Measurements from ENCODE around the gene HDAC8. TPM values are rescaled to one million over a fixed set of nuclear protein-coding genes. Genes with fewer than 3 reads are reported as not detected.

Gene HDAC8
- total and polyA plus RNA-seq, 2 donors (not counting 1 experiment from before 2014, with no cell fraction given), result 13.3 to 41.9 TPM

DNA sequence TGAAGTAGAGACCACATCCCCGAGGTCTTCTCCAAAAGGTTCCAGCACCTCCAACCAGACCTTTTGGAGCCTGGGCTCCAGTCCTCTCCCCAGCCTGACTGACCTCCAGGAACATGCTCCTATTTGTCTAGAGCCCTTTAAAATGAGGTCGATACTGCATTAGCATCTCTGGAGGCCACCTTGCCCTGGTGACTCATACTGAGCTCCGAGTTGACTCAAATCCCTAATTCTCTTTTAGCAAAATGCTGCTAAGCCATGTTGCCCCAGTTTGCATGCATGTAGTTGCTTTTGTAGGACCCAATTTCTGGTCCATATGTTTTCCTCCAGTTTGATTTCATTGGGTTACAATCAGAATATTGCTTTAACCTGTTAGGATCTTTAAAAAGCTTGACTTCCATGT is 223.5 kb downstream of the HDAC8 start:
- no peak for DNase-seq
- no peak overlapping the region for H3K27ac ChIP-seq (ENCODE audit: low read length in 2 of 2)
- H3K9ac ChIP-seq (ENCODE audit: low read length), result no peak overlapping the region
- no peaks in the 10 kb centered on the region for H4K20me1 ChIP-seq (ENCODE audit: control insufficient read depth, insufficient read depth, low read length, poor library complexity, severe bottlenecking)
- ChIA-PET POLR2A (no interaction called here), CTCF (no interaction called here)
- ATAC-seq (ENCODE audit: low read depth), result no peak
- no peak overlapping the region for H3K4me2 ChIP-seq (replicated peaks; ENCODE audit: low read depth, low read length, poor library complexity, severe bottlenecking)
- Mint-ChIP-seq H3K9me3 (ENCODE audit: insufficient read depth) (no peaks in the 10 kb centered on the region), H3K27me3 (no peaks in the 10 kb centered on the region), H3K4me3 (no peak overlapping the region), H3K27ac (no peak overlapping the region), H3K4me1 (no peaks in the 10 kb centered on the region)
- TF ChIP-seq EZH2 (IDR thresholded peaks at IDR 0.05; ENCODE audit: borderline replicate concordance, insufficient read depth, low read depth, low read length, poor library complexity, severe bottlenecking), result no peak
- TF ChIP-seq, protein P1, sequence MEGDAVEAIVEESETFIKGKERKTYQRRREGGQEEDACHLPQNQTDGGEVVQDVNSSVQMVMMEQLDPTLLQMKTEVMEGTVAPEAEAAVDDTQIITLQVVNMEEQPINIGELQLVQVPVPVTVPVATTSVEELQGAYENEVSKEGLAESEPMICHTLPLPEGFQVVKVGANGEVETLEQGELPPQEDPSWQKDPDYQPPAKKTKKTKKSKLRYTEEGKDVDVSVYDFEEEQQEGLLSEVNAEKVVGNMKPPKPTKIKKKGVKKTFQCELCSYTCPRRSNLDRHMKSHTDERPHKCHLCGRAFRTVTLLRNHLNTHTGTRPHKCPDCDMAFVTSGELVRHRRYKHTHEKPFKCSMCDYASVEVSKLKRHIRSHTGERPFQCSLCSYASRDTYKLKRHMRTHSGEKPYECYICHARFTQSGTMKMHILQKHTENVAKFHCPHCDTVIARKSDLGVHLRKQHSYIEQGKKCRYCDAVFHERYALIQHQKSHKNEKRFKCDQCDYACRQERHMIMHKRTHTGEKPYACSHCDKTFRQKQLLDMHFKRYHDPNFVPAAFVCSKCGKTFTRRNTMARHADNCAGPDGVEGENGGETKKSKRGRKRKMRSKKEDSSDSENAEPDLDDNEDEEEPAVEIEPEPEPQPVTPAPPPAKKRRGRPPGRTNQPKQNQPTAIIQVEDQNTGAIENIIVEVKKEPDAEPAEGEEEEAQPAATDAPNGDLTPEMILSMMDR (IDR thresholded peaks at IDR 0.05), result no peak
- intact Hi-C loops (cut with micrococcal nuclease), result no loop called here
- H3K79me2 ChIP-seq (ENCODE audit: control insufficient read depth, insufficient read depth, low read length), result no peaks in the 10 kb centered on the region
- H2AFZ ChIP-seq (ENCODE audit: insufficient read depth, low read depth, low read length, poor library complexity, severe bottlenecking), result no peak overlapping the region
- H3K9me3 ChIP-seq (ENCODE audit: control extremely low read depth in 1 of 3, control insufficient read depth in 2 of 3, insufficient read depth in 1 of 3, low read length in 2 of 3), result no peaks in the 10 kb centered on the region
- no peak overlapping the region for H3K4me3 ChIP-seq (ENCODE audit: control extremely low read depth in 1 of 5, extremely low read depth in 1 of 5, insufficient read depth in 1 of 5, low read depth in 2 of 5, low read length in 4 of 5)
- no peaks in the 10 kb centered on the region for H3K4me1 ChIP-seq (ENCODE audit: control insufficient read depth in 2 of 2, insufficient read depth in 2 of 2, low read length in 2 of 2)
- no peaks in the 10 kb centered on the region for H3K27me3 ChIP-seq (replicated peaks in 1 of 4; ENCODE audit: control extremely low read depth in 1 of 4, control insufficient read depth in 3 of 4, insufficient read depth in 4 of 4, low read length in 3 of 4)
- WGBS (ENCODE audit: insufficient coverage), result 38% methylated on average over 3 of the region's 3 CpGs
- H3K36me3 ChIP-seq (replicated peaks in 1 of 2; ENCODE audit: control extremely low read depth in 1 of 2, control insufficient read depth in 1 of 2, extremely low read depth in 1 of 2, insufficient read depth in 2 of 2, low read length in 1 of 2), result peaks cover 0 to 8% of the 10 kb centered on the region in 2 experiments

DNA sequence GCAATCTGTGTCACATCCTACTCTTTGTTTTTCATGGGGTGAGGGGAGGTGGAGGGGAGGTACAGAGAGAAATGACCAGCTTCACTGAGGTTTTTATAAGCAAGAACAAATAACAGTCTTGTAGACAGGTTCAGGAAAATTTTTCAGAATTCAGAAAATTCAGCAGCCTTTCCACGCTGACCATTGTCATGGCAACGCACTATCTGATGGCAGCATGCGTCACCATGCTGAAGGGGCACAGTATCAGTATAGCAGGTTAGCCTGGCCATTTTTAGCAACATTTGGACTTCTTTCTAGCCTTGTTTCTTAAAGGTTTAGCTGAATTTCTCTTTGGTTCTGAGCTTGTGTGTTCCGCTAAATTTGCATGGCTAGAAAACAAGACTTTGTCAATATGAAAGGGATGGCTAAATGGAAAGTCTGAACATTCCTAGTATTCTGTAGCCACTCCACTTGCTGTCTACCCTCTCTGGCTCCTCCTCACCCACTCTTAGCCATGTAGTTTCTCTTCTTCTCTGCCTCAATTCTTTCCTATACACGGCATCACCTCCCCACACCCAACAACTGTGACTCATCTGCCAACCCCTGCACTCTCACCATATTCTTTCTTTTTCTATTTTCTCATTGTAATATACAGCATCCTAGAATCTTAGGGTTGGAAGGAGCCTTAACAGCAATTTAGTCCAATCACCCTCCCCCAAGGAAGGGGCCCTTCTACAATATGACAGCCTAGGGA is 224.2 kb downstream of the HDAC8 start:
- no peak overlapping the region for H3K4me2 ChIP-seq (replicated peaks; ENCODE audit: low read depth, low read length, poor library complexity, severe bottlenecking)
- WGBS (ENCODE audit: insufficient coverage), result 100% methylated on average over 4 of the region's 5 CpGs
- H4K20me1 ChIP-seq (ENCODE audit: control insufficient read depth, insufficient read depth, low read length, poor library complexity, severe bottlenecking), result no peaks in the 10 kb centered on the region
- no peak overlapping the region for H3K9ac ChIP-seq (ENCODE audit: low read length)
- no peaks in the 10 kb centered on the region for H3K27me3 ChIP-seq (replicated peaks in 1 of 4; ENCODE audit: control extremely low read depth in 1 of 4, control insufficient read depth in 3 of 4, insufficient read depth in 4 of 4, low read length in 3 of 4)
- H3K79me2 ChIP-seq (ENCODE audit: control insufficient read depth, insufficient read depth, low read length), result no peaks in the 10 kb centered on the region
- Mint-ChIP-seq H3K4me3 (no peak overlapping the region), H3K9me3 (ENCODE audit: insufficient read depth) (no peaks in the 10 kb centered on the region), H3K4me1 (no peaks in the 10 kb centered on the region), H3K27me3 (no peaks in the 10 kb centered on the region), H3K27ac (no peak overlapping the region)
- ATAC-seq (ENCODE audit: low read depth), result no peak
- no peak overlapping the region for H2AFZ ChIP-seq (ENCODE audit: insufficient read depth, low read depth, low read length, poor library complexity, severe bottlenecking)
- H3K4me1 ChIP-seq (ENCODE audit: control insufficient read depth in 2 of 2, insufficient read depth in 2 of 2, low read length in 2 of 2), result no peaks in the 10 kb centered on the region
- DNase-seq, result no peak
- no peak overlapping the region for H3K4me3 ChIP-seq (ENCODE audit: control extremely low read depth in 1 of 5, extremely low read depth in 1 of 5, insufficient read depth in 1 of 5, low read depth in 2 of 5, low read length in 4 of 5)
- H3K9me3 ChIP-seq (ENCODE audit: control extremely low read depth in 1 of 3, control insufficient read depth in 2 of 3, insufficient read depth in 1 of 3, low read length in 2 of 3), result no peaks in the 10 kb centered on the region
- peaks cover 0 to 8% of the 10 kb centered on the region in 2 experiments for H3K36me3 ChIP-seq (replicated peaks in 1 of 2; ENCODE audit: control extremely low read depth in 1 of 2, control insufficient read depth in 1 of 2, extremely low read depth in 1 of 2, insufficient read depth in 2 of 2, low read length in 1 of 2)
- POLR2A ChIA-PET, result no interaction called here
- intact Hi-C loops (cut with micrococcal nuclease), result no loop called here
- CTCF ChIA-PET, result no interaction called here
- no peak for TF ChIP-seq EZH2 (IDR thresholded peaks at IDR 0.05; ENCODE audit: borderline replicate concordance, insufficient read depth, low read depth, low read length, poor library complexity, severe bottlenecking)
- TF ChIP-seq, protein P1 (IDR thresholded peaks at IDR 0.05), result no peak
- no peak overlapping the region for H3K27ac ChIP-seq (ENCODE audit: low read length in 2 of 2)

Measured in B cell (primary cell).